Stimulated activated memory B cell treated with anti-CD40 and anti-IgM and Interleukin-4, amounts not matched to agents 10 μg/mL and 1 μg/mL and 100 μg/mL, for 72 hours (primary cell): ENCODE measurements around the gene UMPS.
"Not testable (repeated sequence)": the region's sequence is repeated elsewhere in the genome, so short reads cannot be mapped to it uniquely, and the experiment has no call there.

ENCODE experiments used
- ATAC-seq: fragments of 150-1000 bp; cut with Tn5 transposase; 2 replicates; pipeline ENCODE4 v1.10.0; 2021
- H3K27ac Mint-ChIP-seq: one replicate; pipeline ENCODE4 v1.8.0; 2022; ENCODE audit warnings: mild to moderate bottlenecking, mixed read lengths
- H3K27me3 Mint-ChIP-seq: one replicate; pipeline ENCODE4 v1.8.0; 2022; ENCODE audit warnings: mixed read lengths
- H3K36me3 Mint-ChIP-seq: one replicate; pipeline ENCODE4 v1.8.0; 2022; ENCODE audit warnings: mixed read lengths
- H3K4me1 Mint-ChIP-seq: one replicate; pipeline ENCODE4 v1.8.0; 2022; ENCODE audit warnings: mixed read lengths
- H3K4me3 Mint-ChIP-seq: one replicate; pipeline ENCODE4 v1.8.0; 2022; ENCODE audit warnings: mild to moderate bottlenecking, moderate library complexity, mixed read lengths
- H3K9me3 Mint-ChIP-seq: one replicate; pipeline ENCODE4 v1.8.0; 2022; ENCODE audit warnings: mixed read lengths

UMPS gene

DNA sequence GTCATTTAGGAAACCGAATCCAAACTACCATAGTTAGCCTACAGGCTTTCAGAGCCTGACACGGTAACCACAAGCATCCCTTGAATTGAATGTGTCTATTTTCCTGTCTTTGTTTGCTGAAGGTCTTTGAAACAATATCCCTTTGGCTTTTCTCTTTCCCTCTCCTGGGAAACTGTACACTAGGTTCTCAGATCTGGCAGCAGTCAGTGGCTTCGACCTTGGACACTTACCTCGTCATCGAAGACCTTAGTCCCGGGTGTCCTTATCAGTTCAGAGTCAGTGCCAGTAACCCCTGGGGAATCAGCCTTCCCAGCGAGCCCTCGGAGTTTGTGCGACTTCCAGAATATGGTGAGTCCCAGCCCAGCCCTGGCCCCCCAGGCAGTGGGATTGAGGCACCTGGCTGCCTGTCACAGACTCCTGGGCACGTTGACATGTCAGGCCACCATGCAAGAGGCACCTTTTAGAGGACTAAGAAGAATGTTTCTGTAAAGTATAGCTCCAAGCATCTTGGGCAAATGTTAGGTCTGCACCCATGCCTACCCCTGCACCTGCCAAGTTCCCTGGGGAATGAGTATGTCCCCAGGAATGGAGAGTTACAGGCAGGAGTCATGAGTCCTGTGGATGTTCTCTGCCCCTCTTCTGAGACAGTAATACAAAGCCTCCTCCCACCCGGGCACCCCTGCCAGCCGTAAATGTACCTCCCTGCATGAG is 30.4 kb upstream of the UMPS start:
- Mint-ChIP-seq H3K27me3 (peaks cover 41% of the 10 kb centered on the region), H3K9me3 (no peaks in the 10 kb centered on the region), H3K4me3 (no peak overlapping the region), H3K4me1 (no peaks in the 10 kb centered on the region), H3K36me3 (no peaks in the 10 kb centered on the region), H3K27ac (no peak overlapping the region)
- no peak for ATAC-seq

GRCh38 chr3:124700880-124701684 is 29.2 kb upstream of the UMPS start:
- Mint-ChIP-seq H3K4me3 (no peak overlapping the region), H3K27me3 (peaks cover 51% of the 10 kb centered on the region), H3K4me1 (no peaks in the 10 kb centered on the region), H3K27ac (no peak overlapping the region), H3K36me3 (no peaks in the 10 kb centered on the region), H3K9me3 (no peaks in the 10 kb centered on the region)
- ATAC-seq, result no peak

GRCh38 chr3:124701687-124702086 is 28.6 kb upstream of the UMPS start:
- no peak for ATAC-seq
- no peaks in the 10 kb centered on the region for H3K4me1 Mint-ChIP-seq
- H3K27me3 Mint-ChIP-seq, result peaks cover 57% of the 10 kb centered on the region

GRCh38 chr3:124702950-124703349 is 27.3 kb upstream of the UMPS start:
- Mint-ChIP-seq H3K4me1 (no peaks in the 10 kb centered on the region), H3K9me3 (no peaks in the 10 kb centered on the region), H3K27ac (no peak overlapping the region), H3K4me3 (no peak overlapping the region), H3K36me3 (no peaks in the 10 kb centered on the region), H3K27me3 (peaks cover 69% of the 10 kb centered on the region)
- no peak for ATAC-seq

More at GRCh38 chr3:124701687-124702086, 28.6 kb upstream of the UMPS start:
- Mint-ChIP-seq H3K36me3 (no peaks in the 10 kb centered on the region), H3K4me3 (no peak overlapping the region), H3K27ac (no peak overlapping the region), H3K9me3 (no peaks in the 10 kb centered on the region)

DNA sequence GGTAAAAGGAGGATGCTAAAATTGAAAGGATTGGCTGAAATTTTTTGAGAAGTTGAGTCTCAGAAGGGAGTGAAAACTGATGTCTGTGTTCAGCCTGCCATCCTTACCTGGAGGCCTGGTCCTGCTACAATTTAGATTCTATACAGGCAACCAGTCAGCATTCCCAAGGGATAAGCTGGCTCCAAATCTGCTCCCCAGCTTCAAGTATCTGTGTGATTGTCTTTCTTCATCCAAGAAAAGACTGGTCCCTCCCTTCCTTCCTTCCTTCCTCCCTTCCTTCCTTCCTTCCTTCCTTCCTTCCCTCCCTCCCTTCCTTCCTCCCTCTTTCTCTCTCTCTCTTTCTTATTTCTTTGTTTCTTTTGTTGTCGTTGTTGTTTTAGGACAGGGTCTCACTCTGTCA is 24.7 kb upstream of the UMPS start:
- Mint-ChIP-seq H3K27ac (no peak overlapping the region), H3K27me3 (peaks cover 84% of the 10 kb centered on the region), H3K9me3 (no peaks in the 10 kb centered on the region), H3K4me1 (no peaks in the 10 kb centered on the region), H3K4me3 (no peak overlapping the region), H3K36me3 (no peaks in the 10 kb centered on the region)
- ATAC-seq, result no peak

DNA sequence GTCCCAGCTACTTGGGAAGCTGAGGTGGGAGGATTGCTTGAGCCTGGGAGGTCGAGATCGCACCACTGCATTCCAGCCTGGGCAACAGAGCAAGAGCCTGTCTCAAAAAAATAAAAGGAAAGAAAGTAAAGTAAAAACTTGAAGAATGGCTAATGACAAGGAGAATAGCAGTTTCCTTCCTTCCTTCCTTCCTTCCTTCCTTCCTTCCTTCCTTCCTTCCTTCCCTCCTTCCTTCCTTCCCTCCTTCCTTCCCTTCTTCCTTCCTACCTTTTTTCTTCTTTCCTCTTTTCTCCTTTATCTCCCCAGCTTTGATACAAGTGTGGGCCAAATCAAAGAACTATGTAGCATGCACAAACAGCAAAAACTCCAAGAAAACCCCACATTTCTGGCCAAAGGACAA is 23.0 kb upstream of the UMPS start:
- not testable (repeated sequence) for H3K27ac Mint-ChIP-seq, H3K4me1 Mint-ChIP-seq, ATAC-seq, H3K36me3 Mint-ChIP-seq, H3K4me3 Mint-ChIP-seq, H3K9me3 Mint-ChIP-seq
- peaks cover 74% of the 10 kb centered on the region for H3K27me3 Mint-ChIP-seq

DNA sequence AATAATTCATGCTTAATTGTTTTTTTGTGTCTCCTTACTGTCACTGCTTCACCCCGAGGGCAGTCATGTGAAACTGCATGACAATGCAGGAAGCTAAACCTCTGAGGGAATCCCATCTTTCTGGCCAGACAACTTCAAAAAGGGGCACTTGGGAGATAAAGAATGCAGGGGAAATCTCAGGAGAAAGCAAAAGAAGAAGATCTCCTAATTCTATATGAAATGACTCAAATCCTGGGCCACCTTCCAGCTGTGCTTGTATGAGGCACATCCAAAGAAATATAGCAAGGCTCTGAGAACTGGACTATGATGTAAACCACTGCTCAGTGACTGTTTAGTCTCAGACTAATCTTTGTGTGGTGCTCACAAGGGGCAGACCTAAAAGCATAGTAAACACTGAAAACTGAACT is 22.6 kb upstream of the UMPS start:
- Mint-ChIP-seq H3K36me3 (no peaks in the 10 kb centered on the region), H3K27ac (no peak overlapping the region), H3K4me3 (no peak overlapping the region), H3K27me3 (peaks cover 70% of the 10 kb centered on the region), H3K9me3 (no peaks in the 10 kb centered on the region), H3K4me1 (no peaks in the 10 kb centered on the region)
- ATAC-seq, result no peak

GRCh38 chr3:124714223-124714853 is 15.9 kb upstream of the UMPS start:
- Mint-ChIP-seq H3K27me3 (peaks cover 35% of the 10 kb centered on the region), H3K27ac (no peak overlapping the region), H3K4me1 (no peaks in the 10 kb centered on the region), H3K4me3 (no peak overlapping the region), H3K36me3 (no peaks in the 10 kb centered on the region), H3K9me3 (no peaks in the 10 kb centered on the region)
- ATAC-seq, result no peak

DNA sequence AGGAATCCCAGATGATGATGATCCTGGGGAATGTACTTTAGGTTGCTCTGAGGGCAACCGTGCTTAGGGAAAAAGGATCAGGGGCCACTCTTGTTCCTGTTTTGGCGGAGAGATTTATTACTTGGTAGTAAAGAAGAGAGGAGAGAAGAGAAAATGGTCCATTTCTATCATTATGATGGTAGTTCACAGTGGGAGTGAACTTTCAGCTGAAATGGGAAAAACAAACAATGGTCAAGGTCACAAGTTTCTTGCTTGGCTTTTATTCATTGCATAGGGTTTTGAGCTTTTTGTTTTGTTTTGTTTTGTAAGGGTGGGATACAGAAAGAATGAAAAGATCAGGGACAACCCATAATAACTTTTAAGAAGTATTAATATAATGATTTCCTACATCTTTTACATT is 7.7 kb upstream of the UMPS start:
- no peak for ATAC-seq
- Mint-ChIP-seq H3K9me3 (no peaks in the 10 kb centered on the region), H3K27me3 (peaks cover 37% of the 10 kb centered on the region), H3K4me3 (no peak overlapping the region), H3K27ac (no peak overlapping the region), H3K36me3 (no peaks in the 10 kb centered on the region), H3K4me1 (no peaks in the 10 kb centered on the region)

- H3K4me3 Mint-ChIP-seq, result peak overlapping the region; percentile 97
- H3K36me3 Mint-ChIP-seq, result peaks cover 5% of the 10 kb centered on the region
- H3K4me1 Mint-ChIP-seq, result peaks cover 31% of the 10 kb centered on the region
- H3K27me3 Mint-ChIP-seq, result no peaks in the 10 kb centered on the region
- peak overlapping the region; percentile 96 for H3K27ac Mint-ChIP-seq
- no peaks in the 10 kb centered on the region for H3K9me3 Mint-ChIP-seq
- no peak for ATAC-seq
These were observed 667 bp downstream of the UMPS start for GRCh38 chr3:124730941-124731297.

DNA sequence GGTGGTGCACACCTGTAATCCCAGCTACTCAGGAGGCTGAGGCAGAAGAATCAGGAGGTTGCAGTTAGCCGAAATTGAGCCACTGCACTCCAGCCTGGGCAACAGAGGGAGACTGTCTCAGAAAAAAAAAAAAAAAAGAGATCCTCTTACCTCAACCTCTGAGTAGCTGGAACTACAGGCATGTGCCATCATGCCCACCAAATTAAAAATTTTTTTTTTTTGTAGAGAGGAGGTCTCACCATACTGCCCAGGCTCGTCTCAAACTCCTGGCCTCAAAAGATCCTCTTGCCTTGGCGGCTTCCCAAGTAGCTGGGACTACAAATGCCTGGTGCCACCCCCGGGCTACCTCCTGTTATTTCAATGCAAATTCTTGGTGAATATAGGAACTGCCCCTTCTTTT is 1.5 kb downstream of the UMPS start:
- Mint-ChIP-seq H3K9me3 (no peaks in the 10 kb centered on the region), H3K27me3 (no peaks in the 10 kb centered on the region), H3K4me3 (peak overlapping the region; percentile 15), H3K4me1 (peaks cover 31% of the 10 kb centered on the region), H3K36me3 (peaks cover 5% of the 10 kb centered on the region), H3K27ac (no peak overlapping the region)
- ATAC-seq, result no peak

- H3K36me3 Mint-ChIP-seq, result peaks cover 68% of the 10 kb centered on the region
- no peak for ATAC-seq
These were observed 10.8 kb downstream of the UMPS start for GRCh38 chr3:124741027-124741426.

DNA sequence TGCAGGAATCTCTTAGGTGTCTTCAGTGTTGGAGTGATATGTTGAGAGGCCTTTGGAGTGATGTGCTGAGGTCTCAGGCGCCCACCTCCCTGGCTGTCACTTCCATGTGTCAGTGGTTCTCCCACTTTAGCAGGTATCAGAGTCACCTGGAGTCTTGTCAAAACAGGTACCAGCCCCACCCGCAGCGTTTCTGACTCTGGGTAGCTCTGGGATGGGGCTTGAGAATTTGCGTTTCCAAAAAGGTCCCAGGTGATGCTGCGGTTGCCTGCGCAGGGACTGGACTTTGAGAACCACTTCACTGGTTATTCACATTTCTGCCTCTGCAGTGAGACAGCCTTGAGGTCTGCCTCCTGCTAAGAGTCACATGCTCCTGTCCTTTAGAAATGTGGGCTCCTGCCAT is 15.5 kb downstream of the UMPS start:
- ATAC-seq, result no peak
- no peak overlapping the region for H3K27ac Mint-ChIP-seq
- H3K9me3 Mint-ChIP-seq, result no peaks in the 10 kb centered on the region
- H3K36me3 Mint-ChIP-seq, result peaks cover 42% of the 10 kb centered on the region
- no peak overlapping the region for H3K4me3 Mint-ChIP-seq
- H3K4me1 Mint-ChIP-seq, result no peaks in the 10 kb centered on the region
- no peaks in the 10 kb centered on the region for H3K27me3 Mint-ChIP-seq

More at GRCh38 chr3:124741027-124741426, 10.8 kb downstream of the UMPS start:
- peaks cover 8% of the 10 kb centered on the region for H3K4me1 Mint-ChIP-seq
- no peaks in the 10 kb centered on the region for H3K27me3 Mint-ChIP-seq
- H3K9me3 Mint-ChIP-seq, result no peaks in the 10 kb centered on the region
- H3K4me3 Mint-ChIP-seq, result no peak overlapping the region
- H3K27ac Mint-ChIP-seq, result no peak overlapping the region

GRCh38 chr3:124747111-124747981 is 17.1 kb downstream of the UMPS start:
- Mint-ChIP-seq H3K4me1 (no peaks in the 10 kb centered on the region), H3K9me3 (no peaks in the 10 kb centered on the region)

More at GRCh38 chr3:124747111-124747981, 17.1 kb downstream of the UMPS start:
- no peak for ATAC-seq
- H3K27ac Mint-ChIP-seq, result no peak overlapping the region
- H3K36me3 Mint-ChIP-seq, result peaks cover 26% of the 10 kb centered on the region
- no peak overlapping the region for H3K4me3 Mint-ChIP-seq
- H3K27me3 Mint-ChIP-seq, result peaks cover 4% of the 10 kb centered on the region
